Adipocyte (in vitro differentiated cells): ENCODE measurements around the gene EEF1B2.
"Not testable (repeated sequence)": the region's sequence is repeated elsewhere in the genome, so short reads cannot be mapped to it uniquely, and the experiment has no call there.

Experiments used
- DNase-seq: peaks from one replicate; pipeline ENCODE4 v3.0.0-alpha.2; 2015; ENCODE audit warnings: low read depth
- H3K27me3 ChIP-seq: replicated peaks from 2 replicates; pipeline ENCODE4 v1.7.0; 2013; ENCODE audit warnings: mild to moderate bottlenecking, low read length, moderate library complexity; ENCODE audit not compliant: control insufficient read depth, insufficient read depth
- H3K36me3 ChIP-seq: 2 replicates; pipeline ENCODE4 v1.7.0; 2013; ENCODE audit warnings: low read length, mild to moderate bottlenecking, moderate library complexity; ENCODE audit not compliant: control insufficient read depth, insufficient read depth, severe bottlenecking
- H3K4me1 ChIP-seq: 2 replicates; pipeline ENCODE4 v1.7.0; 2013; ENCODE audit warnings: mild to moderate bottlenecking, low read length, moderate library complexity; ENCODE audit not compliant: control insufficient read depth, insufficient read depth
- H3K4me3 ChIP-seq: 2 replicates; pipeline ENCODE4 v1.7.0; 2013; ENCODE audit warnings: mild to moderate bottlenecking, low read length, moderate library complexity
- H3K9ac ChIP-seq: 2 replicates; pipeline ENCODE4 v1.7.0; 2013; ENCODE audit warnings: mild to moderate bottlenecking, low read length, moderate library complexity
- H3K9me3 ChIP-seq: 2 replicates; pipeline ENCODE4 v1.7.0; 2013; ENCODE audit warnings: mild to moderate bottlenecking, low read length, moderate library complexity; ENCODE audit not compliant: control insufficient read depth

EEF1B2 gene

GRCh38 chr2:206149330-206149729 lies 10.4 kb upstream of the EEF1B2 start:
- Histone ChIP-seq H3K4me3 (no peak overlapping the region), H3K9ac (no peak overlapping the region), H3K36me3 (peaks cover 74% of the 10 kb centered on the region), H3K4me1 (peaks cover 7% of the 10 kb centered on the region), H3K9me3 (no peaks in the 10 kb centered on the region), H3K27me3 (no peaks in the 10 kb centered on the region)
- DNase-seq = no peak

- H3K9me3 ChIP-seq = no peaks in the 10 kb centered on the region
- H3K4me3 ChIP-seq = no peak overlapping the region
- H3K36me3 ChIP-seq = peaks cover 65% of the 10 kb centered on the region
- H3K27me3 ChIP-seq = no peaks in the 10 kb centered on the region
- no peak overlapping the region for H3K9ac ChIP-seq
- no peak for DNase-seq
- peaks cover 9% of the 10 kb centered on the region for H3K4me1 ChIP-seq
Observed at GRCh38 chr2:206150168-206150567, 9.5 kb upstream of the EEF1B2 start.

DNA sequence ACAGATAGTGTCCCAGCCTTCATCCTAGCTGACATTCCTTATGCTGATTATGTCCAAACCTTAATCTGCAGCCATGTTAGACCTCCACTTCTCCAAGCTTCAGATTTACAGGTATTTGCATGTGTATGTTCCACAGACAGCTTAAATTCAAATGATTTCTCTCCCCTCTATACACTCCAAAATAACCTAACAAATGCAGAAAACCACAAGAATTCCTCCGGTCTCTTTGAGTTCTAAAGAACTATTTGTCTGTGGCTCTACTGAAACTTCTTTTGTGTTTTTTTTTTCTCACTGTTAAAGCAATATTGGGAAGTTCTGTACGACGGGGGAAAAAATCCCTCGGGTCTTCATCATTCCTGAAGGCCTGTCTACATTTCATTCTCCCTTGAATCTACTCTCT lies 9.1 kb upstream of the EEF1B2 start:
- no peak for DNase-seq
- Histone ChIP-seq H3K27me3 (no peaks in the 10 kb centered on the region), H3K9me3 (no peaks in the 10 kb centered on the region), H3K4me3 (no peak overlapping the region), H3K9ac (no peak overlapping the region), H3K36me3 (peaks cover 61% of the 10 kb centered on the region), H3K4me1 (peaks cover 9% of the 10 kb centered on the region)

DNA sequence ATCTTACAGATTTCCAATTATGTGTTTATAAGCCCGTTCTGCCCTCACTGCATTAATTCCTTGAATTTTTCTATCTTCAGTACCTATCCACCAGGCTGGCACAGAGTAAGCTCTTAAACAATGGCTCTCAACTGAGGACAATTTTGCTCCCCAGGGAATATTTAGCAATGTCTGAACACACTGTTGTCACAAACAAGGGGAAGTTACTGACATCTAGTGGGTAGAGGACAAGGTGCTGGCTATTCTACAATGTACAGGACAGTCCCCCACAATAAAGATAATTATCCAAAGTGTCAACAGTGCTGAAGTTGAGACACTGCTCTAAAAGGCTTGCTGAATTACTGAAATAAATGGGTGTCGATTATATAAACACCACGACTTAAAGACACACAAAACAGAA lies 5.5 kb upstream of the EEF1B2 start:
- peaks cover 25% of the 10 kb centered on the region for H3K36me3 ChIP-seq

DNA sequence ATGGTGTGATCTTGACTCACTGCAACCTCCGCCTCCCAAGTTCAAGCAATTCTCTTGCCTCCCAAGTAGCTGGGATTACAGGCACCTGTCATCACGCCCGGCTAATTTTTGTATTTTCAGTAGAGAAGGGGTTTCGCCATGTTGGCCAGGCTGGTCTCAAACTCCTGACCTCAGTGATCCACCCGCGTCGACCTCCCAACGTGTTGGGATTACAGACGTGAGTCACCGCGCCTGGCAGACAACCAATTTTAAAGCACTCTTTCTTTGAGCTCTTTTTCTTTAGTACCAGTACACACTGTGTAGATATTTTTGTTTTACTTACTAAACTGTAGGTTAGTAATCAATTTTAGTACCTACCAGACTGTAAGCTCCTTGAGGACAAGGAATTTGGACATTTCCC lies 2.7 kb upstream of the EEF1B2 start:
- H3K4me3 ChIP-seq = peak overlapping the region; percentile 99
- peaks cover 13% of the 10 kb centered on the region for H3K36me3 ChIP-seq
- DNase-seq, H3K27me3 ChIP-seq, H3K9me3 ChIP-seq, H3K9ac ChIP-seq: not testable (repeated sequence)
- H3K4me1 ChIP-seq = peaks cover 34% of the 10 kb centered on the region

More for the DNA sequence above, 5.5 kb upstream of the EEF1B2 start:
- no peaks in the 10 kb centered on the region for H3K9me3 ChIP-seq
- H3K4me1 ChIP-seq = peaks cover 17% of the 10 kb centered on the region
- H3K27me3 ChIP-seq = no peaks in the 10 kb centered on the region
- H3K4me3 ChIP-seq = no peak overlapping the region
- peak; percentile 18 for DNase-seq
- H3K9ac ChIP-seq = no peak overlapping the region

- peak overlapping the region; percentile 98 for H3K9ac ChIP-seq
- DNase-seq = peak; percentile 62
- no peaks in the 10 kb centered on the region for H3K9me3 ChIP-seq
- peak overlapping the region; percentile 99 for H3K4me3 ChIP-seq
- H3K27me3 ChIP-seq = no peaks in the 10 kb centered on the region
- peaks cover 30% of the 10 kb centered on the region for H3K36me3 ChIP-seq
- peaks cover 41% of the 10 kb centered on the region for H3K4me1 ChIP-seq
Observed at GRCh38 chr2:206158563-206159345, 941 bp upstream of the EEF1B2 start.

DNA sequence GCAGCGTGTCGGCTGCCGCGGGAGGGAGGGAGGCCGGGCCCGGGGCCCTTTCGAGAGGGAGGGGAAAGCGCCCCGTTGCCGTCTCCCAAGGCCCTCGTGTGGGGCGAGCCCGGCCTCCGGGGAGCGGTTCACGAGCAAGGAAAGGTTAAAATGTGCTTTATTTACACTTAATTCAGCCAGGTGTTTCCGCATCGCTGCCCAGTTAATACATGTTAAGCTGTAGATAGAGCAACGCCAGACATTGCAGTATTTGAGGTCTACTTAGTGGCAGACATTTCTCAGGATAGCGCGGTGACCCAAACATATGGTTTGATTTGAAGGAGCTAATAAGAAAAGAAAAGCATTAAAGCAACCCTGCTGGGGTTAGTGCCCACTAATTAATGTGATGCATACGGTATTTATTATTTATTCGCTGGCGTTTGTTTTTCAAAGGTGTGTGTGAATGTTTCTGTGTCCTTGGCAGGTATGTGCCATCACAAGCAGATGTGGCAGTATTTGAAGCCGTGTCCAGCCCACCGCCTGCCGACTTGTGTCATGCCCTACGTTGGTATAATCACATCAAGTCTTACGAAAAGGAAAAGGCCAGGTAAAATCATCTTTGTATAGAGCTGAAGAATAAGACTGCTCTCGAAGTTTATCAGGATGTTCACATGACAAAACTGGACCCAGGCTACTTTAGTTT lies 571 bp downstream of the EEF1B2 start:
- H3K36me3 ChIP-seq = peaks cover 36% of the 10 kb centered on the region
- peak; percentile 78 for DNase-seq

GRCh38 chr2:206160807-206161179 lies 1.1 kb downstream of the EEF1B2 start:
- Histone ChIP-seq H3K9ac (peak overlapping the region; percentile 98), H3K9me3 (no peaks in the 10 kb centered on the region), H3K4me3 (peak overlapping the region; percentile 99), H3K36me3 (peaks cover 36% of the 10 kb centered on the region), H3K27me3 (no peaks in the 10 kb centered on the region), H3K4me1 (peaks cover 32% of the 10 kb centered on the region)
- peak; percentile 6 for DNase-seq

More for the DNA sequence above, 571 bp downstream of the EEF1B2 start:
- Histone ChIP-seq H3K9me3 (no peaks in the 10 kb centered on the region), H3K4me3 (peak overlapping the region; percentile 99), H3K27me3 (no peaks in the 10 kb centered on the region), H3K9ac (peak overlapping the region; percentile 98), H3K4me1 (peaks cover 32% of the 10 kb centered on the region)

- H3K27me3 ChIP-seq, H3K9me3 ChIP-seq, DNase-seq, H3K4me3 ChIP-seq: not testable (repeated sequence)
- H3K36me3 ChIP-seq = peaks cover 37% of the 10 kb centered on the region
- peaks cover 28% of the 10 kb centered on the region for H3K4me1 ChIP-seq
- peak overlapping the region; percentile 59 for H3K9ac ChIP-seq
Observed at GRCh38 chr2:206162401-206162800, 2.7 kb downstream of the EEF1B2 start.

GRCh38 chr2:206163251-206163880 lies 3.7 kb downstream of the EEF1B2 start:
- peaks cover 24% of the 10 kb centered on the region for H3K4me1 ChIP-seq
- no peaks in the 10 kb centered on the region for H3K9me3 ChIP-seq
- H3K36me3 ChIP-seq = peaks cover 43% of the 10 kb centered on the region
- no peak overlapping the region for H3K4me3 ChIP-seq
- peak overlapping the region; percentile 59 for H3K9ac ChIP-seq
- no peak for DNase-seq
- no peaks in the 10 kb centered on the region for H3K27me3 ChIP-seq

GRCh38 chr2:206164261-206164862 lies 4.7 kb downstream of the EEF1B2 start:
- peaks cover 24% of the 10 kb centered on the region for H3K4me1 ChIP-seq
- H3K9me3 ChIP-seq = no peaks in the 10 kb centered on the region
- H3K4me3 ChIP-seq = no peak overlapping the region
- no peak overlapping the region for H3K9ac ChIP-seq
- DNase-seq = peak; percentile 81
- H3K27me3 ChIP-seq = no peaks in the 10 kb centered on the region
- peaks cover 43% of the 10 kb centered on the region for H3K36me3 ChIP-seq
